Naive thymus-derived CD8-positive, alpha-beta T cell (primary cell): ENCODE results near the gene CCDC69. TPM values are rescaled to one million over a fixed set of nuclear protein-coding genes. Genes with fewer than 3 reads are reported as not detected.

Experiments used
- ATAC-seq, 2 donors: fragments of 150-1000 bp; cut with Tn5 transposase in 1 of 2; sonication (Bioruptor Pico), chemical (Tn5 transposase) in 1 of 2; 1 replicate in 1 of 2; 2 replicates in 1 of 2; pipeline ENCODE4 v1.10.0; 2021; ENCODE audit warnings: mild to moderate bottlenecking in 2 of 2, moderate library complexity in 2 of 2
- POLR2A ChIA-PET: fragments of 350-600 bp; sonication (Branson Sonifier 250); formaldehyde crosslinking; loops from one replicate; lab custom pipeline; 2021; ENCODE audit warnings: antibody characterized with exemption; lab: Charles Lee
- DNase-seq, 10 donors: peaks; one replicate each; pipeline versions ENCODE4 v3.0.0 to v3.0.0-alpha.2; 2020 to 2022
- H3K27ac Mint-ChIP-seq, 10 donors: one replicate each; pipeline ENCODE4 v1.8.0; 2020 to 2022; ENCODE audit warnings: mild to moderate bottlenecking in 10 of 10, mixed read lengths in 10 of 10, moderate library complexity in 4 of 10, inconsistent platforms in 1 of 10
- H3K27me3 Mint-ChIP-seq, 5 donors: one replicate each; pipeline ENCODE4 v1.8.0; 2021 to 2022; ENCODE audit warnings: mixed read lengths in 5 of 5
- H3K36me3 Mint-ChIP-seq, 3 donors: one replicate each; pipeline ENCODE4 v1.8.0; 2020 to 2022; ENCODE audit warnings: mixed read lengths in 3 of 3, mild to moderate bottlenecking in 2 of 3, inconsistent platforms in 1 of 3
- H3K4me1 Mint-ChIP-seq, 4 donors: one replicate each; pipeline ENCODE4 v1.8.0; 2021 to 2022; ENCODE audit warnings: mixed read lengths in 4 of 4
- H3K4me3 Mint-ChIP-seq, 10 donors: one replicate each; pipeline ENCODE4 v1.8.0; 2020 to 2022; ENCODE audit warnings: mild to moderate bottlenecking in 10 of 10, mixed read lengths in 10 of 10, moderate library complexity in 6 of 10, inconsistent platforms in 1 of 10
- H3K9me3 Mint-ChIP-seq, 9 donors: one replicate each; pipeline ENCODE4 v1.8.0; 2020 to 2022; ENCODE audit warnings: mixed read lengths in 9 of 9, mild to moderate bottlenecking in 3 of 9, inconsistent platforms in 1 of 9, moderate library complexity in 1 of 9
- polyA plus RNA-seq, 3 donors: library from polyadenylated mRNA; unstranded; fragments of 300-500 nt; fragmentation: Illumina TruSeq; gene quantifications; one replicate each; pipeline ENCODE4 v1.2.3, GENCODE V29; 2021
- total RNA-seq, 8 experiments: library from RNA in 2 of 8; stranded (reverse) in 2 of 8; gene quantifications; one replicate each; pipeline ENCODE4 v1.2.3 and lab custom pipeline; 2021 to 2026

Gene CCDC69
- total and polyA plus RNA-seq, 5 experiments from 2014 or later: 79.8 to 151 (median 130) TPM

DNA sequence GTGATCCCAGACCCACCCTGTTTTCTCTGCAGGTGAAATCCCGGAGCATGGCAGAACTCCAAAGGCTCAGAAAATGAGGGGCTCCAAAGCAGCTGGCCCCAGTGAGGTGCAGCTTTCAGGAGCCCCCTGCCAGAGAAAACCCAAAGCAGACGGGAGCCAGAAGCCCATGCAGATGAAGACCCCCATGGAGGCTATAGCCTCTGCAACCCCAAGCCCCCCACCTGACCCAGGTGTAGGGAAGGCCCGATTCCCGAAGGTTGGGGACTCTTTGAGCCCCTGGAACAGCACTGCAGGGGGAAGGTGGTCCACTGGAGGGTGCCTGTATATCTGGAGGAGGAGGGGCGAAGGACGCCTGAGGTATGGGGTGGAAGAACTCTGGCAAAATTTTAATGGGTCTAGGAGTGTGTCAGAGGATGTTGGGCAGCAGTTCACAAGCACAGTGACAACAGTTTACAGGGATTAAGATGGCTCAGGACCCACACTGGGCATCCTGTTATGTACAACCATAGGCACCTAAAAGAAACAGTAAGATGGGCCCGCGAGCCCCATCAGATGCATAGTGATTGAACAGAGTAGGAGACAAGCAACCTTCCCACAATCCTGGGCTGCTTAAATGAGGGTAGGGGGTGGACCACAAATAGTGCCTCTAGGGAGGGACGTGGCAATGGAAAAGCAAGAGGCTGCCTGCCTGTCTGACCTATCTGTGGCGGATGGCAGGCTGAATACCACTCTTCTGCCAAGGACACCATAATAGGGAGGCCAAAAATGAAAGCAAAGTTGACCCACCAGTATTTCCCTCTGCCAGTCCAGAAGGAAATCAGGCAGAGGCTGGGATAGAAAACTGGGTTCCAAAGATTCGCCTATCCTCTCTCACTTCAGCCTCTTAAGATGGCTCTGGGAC, 49.9 kb downstream of the CCDC69 start:
- no peaks in the 10 kb centered on the region for H3K27me3 Mint-ChIP-seq
- H3K36me3 Mint-ChIP-seq: peaks cover 0 to 9% (median 5%) of the 10 kb centered on the region in 3 donors
- POLR2A ChIA-PET: interaction anchor here (0.5 to 1.0 kb wide), 3 partner anchors 25 to 79 kb away, joined by 3 to 9 read pairs (median 7); partner anchors contain the start of gene GM2A
- DNase-seq (no peak), ATAC-seq (peak in 1 of 2 donors; percentile 12)
- no peaks in the 10 kb centered on the region for H3K9me3 Mint-ChIP-seq
- peak overlapping the region in 1 of 10 donors; percentile 5 for H3K4me3 Mint-ChIP-seq
- H3K27ac Mint-ChIP-seq: peak overlapping the region in 8 of 10 donors; percentile 70 to 90 (median 77)
- peaks cover 24 to 54% (median 36%) of the 10 kb centered on the region in 4 donors for H3K4me1 Mint-ChIP-seq

DNA sequence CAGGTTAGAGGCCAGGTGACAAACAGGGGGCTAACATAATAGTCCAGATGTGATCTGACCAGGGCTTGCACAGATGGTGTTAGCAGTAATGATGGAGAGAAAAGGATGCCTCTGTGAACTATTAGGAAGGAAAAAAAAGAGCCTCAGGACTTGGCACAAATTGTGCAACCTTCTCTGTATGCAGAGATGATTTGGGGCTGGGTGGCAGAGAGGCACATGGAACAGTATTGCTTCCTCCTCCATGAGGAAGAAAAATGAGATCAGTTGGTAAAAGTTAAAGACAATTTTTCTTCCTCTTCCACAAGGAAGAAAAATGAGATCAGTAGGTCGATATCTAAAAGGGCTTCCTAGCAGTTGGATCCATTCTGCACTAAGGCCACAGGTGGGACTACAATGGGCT, 52.4 kb downstream of the CCDC69 start:
- Mint-ChIP-seq H3K27ac (peak overlapping the region; percentile 63 to 93 (median 76)), H3K4me1 (peaks cover 17 to 44% (median 25%) of the 10 kb centered on the region in 4 donors), H3K36me3 (peaks cover 0 to 3% (median 0%) of the 10 kb centered on the region in 3 donors), H3K4me3 (no peak overlapping the region), H3K9me3 (no peaks in the 10 kb centered on the region), H3K27me3 (no peaks in the 10 kb centered on the region)
- no peak for DNase-seq
- peak in 1 of 2 donors; percentile 17 for ATAC-seq
- POLR2A ChIA-PET: interaction anchor here (0.7 to 2.0 kb wide), 7 partner anchors 15 to 1620 kb away, joined by 3 to 17 read pairs (median 4); partner anchors contain the start of gene CCDC69

DNA sequence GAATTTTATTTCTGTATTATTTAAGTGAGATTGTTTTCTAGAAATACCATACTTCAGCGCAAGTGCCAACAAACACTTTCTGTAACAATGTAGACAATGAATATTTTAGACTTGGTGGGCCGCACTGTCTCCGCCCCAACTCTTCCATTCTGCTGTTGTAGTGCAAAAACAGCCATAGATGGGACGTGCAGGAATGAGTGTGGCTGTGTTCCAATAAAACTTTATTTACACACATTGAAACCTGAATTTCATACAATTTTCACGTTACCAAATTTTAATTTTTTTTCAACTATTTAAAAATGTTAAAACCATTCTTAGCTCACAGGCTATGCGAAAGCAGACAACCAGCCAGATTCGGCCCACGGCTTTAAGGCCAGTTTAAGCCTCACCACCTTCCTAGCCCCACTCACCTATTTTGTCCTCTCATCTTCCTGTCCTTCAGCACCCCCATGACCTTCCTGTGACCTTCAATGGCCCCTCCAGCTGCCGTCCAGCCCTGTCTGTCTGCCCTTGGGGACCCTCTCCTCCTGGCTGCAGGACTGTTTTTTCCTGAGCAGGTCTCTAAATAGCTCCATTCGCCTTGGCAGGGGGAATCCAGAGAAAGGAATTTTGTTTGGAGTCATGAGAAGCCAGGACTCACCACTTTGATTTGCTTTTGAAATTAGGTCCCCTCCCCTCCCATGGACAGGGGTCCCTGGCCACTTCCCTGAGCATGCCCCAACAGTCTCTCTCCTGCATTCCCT, 55.1 kb downstream of the CCDC69 start:
- no peak for ATAC-seq
- no peaks in the 10 kb centered on the region for H3K36me3 Mint-ChIP-seq
- no peaks in the 10 kb centered on the region for H3K27me3 Mint-ChIP-seq
- H3K4me3 Mint-ChIP-seq: no peak overlapping the region
- POLR2A ChIA-PET: interaction anchor here (0.6 to 2.0 kb wide), 7 partner anchors 37 to 74 kb away, joined by 3 to 4 read pairs (median 4); partner anchors contain the start of gene CCDC69
- DNase-seq: no peak
- no peaks in the 10 kb centered on the region for H3K9me3 Mint-ChIP-seq
- peak overlapping the region in 8 of 10 donors; percentile 31 to 94 (median 69) for H3K27ac Mint-ChIP-seq
- peaks cover 17 to 42% (median 37%) of the 10 kb centered on the region in 4 donors for H3K4me1 Mint-ChIP-seq

DNA sequence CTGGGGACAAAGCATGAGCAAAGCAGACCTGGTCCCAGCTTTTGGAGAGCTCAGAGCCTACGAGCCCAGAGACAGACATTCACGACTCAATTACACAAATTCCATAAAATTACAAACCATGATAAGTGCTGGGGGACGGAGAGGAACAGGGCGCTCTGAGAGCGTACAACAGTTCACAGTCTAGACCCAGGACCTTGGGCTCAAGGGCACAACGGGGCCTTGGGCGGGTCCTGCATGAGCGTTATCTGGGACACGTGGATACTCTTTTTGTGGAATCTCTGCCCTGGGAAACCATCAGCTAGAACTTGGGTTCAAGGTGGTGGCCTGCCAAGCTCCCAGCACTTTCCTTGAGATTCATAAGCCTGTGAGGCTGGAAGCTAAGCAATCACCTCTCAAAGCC, 56.9 kb downstream of the CCDC69 start:
- Mint-ChIP-seq H3K4me3 (no peak overlapping the region), H3K27ac (peak overlapping the region in 8 of 10 donors; percentile 7 to 66 (median 28)), H3K4me1 (peaks cover 17 to 48% (median 40%) of the 10 kb centered on the region in 4 donors), H3K27me3 (no peaks in the 10 kb centered on the region), H3K36me3 (no peaks in the 10 kb centered on the region), H3K9me3 (no peaks in the 10 kb centered on the region)
- ATAC-seq (no peak), DNase-seq (no peak)
- POLR2A ChIA-PET: interaction anchor here (0.9 to 5.3 kb wide), 9 partner anchors 12 to 57 kb away, joined by 3 to 60 read pairs (median 4); partner anchors contain the start of gene CCDC69

DNA sequence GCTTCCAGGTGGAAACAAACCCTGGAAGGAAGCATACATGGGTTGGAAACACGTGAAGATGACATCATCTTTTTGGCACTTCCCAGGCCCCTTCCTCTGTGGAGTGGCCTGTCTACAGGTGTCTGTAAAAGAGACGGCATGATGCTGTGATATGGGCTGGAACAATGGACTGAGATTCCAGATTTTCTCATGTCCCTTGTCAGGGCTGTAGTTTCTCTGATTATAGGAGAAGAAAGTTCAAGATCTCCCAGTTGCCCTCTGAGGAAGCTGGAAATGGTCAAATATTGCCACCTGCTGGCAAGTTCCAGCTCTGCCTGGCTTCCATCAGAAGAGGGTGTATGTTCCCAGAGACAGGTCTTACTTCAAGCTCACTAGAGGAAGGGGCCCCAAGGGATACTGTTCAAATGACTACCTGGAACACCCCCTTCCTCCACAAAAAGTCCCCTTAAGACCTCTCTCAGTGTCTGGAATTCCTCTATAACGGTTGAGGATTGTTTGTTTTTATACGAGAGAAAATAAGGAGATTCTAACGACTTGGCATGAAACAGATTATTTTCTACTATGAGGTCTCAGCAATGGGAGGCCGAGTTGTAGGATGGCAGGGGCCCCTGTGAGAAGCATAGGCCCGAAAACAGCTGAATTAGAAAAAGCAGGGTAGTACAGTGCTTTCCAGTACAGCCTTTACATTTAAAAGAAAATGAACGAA, 59.1 kb downstream of the CCDC69 start:
- POLR2A ChIA-PET: interaction anchor here (0.6 to 5.3 kb wide), 20 partner anchors 9 to 108 kb away, joined by 3 to 60 read pairs (median 4); partner anchors contain the start of genes CCDC69 and GM2A
- no peaks in the 10 kb centered on the region for H3K27me3 Mint-ChIP-seq
- ATAC-seq: peak; percentile 94 to 99
- H3K4me3 Mint-ChIP-seq: peak overlapping the region in 2 of 10 donors; percentile 3 to 14
- no peaks in the 10 kb centered on the region for H3K9me3 Mint-ChIP-seq
- peak; percentile 56 to 90 (median 82) for DNase-seq
- H3K27ac Mint-ChIP-seq: peak overlapping the region; percentile 11 to 85 (median 66)
- H3K4me1 Mint-ChIP-seq: peaks cover 14 to 37% (median 33%) of the 10 kb centered on the region in 4 donors
- no peaks in the 10 kb centered on the region for H3K36me3 Mint-ChIP-seq

DNA sequence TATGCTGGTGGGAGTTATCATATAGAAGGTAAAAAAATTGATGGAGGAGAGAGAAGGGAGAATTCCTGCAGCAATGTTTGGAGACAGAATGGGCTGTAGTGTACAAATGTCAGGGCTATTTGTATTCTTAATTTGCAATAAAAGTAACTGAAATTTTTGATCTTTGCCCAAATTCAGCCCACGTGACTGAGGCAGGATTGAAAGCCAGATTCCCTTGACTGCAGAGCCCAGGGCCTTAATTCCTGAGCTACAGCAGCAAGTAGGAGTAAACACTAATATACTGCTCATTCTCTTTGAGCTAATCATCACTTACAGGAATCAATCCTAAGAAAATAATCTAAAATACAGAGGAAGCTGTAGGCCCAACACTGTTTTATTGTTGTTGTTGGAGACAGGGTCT, 61.1 kb downstream of the CCDC69 start:
- Mint-ChIP-seq H3K4me1 (peaks cover 18 to 47% (median 40%) of the 10 kb centered on the region in 4 donors), H3K4me3 (no peak overlapping the region), H3K27ac (peak overlapping the region in 1 of 10 donors; percentile 37), H3K27me3 (no peaks in the 10 kb centered on the region), H3K36me3 (no peaks in the 10 kb centered on the region), H3K9me3 (no peaks in the 10 kb centered on the region)
- DNase-seq: no peak
- POLR2A ChIA-PET: interaction anchor here (0.9 to 5.3 kb wide), 4 partner anchors 12 to 37 kb away, joined by 3 to 60 read pairs (median 4); no protein-coding TSS in a partner anchor
- ATAC-seq: no peak

DNA sequence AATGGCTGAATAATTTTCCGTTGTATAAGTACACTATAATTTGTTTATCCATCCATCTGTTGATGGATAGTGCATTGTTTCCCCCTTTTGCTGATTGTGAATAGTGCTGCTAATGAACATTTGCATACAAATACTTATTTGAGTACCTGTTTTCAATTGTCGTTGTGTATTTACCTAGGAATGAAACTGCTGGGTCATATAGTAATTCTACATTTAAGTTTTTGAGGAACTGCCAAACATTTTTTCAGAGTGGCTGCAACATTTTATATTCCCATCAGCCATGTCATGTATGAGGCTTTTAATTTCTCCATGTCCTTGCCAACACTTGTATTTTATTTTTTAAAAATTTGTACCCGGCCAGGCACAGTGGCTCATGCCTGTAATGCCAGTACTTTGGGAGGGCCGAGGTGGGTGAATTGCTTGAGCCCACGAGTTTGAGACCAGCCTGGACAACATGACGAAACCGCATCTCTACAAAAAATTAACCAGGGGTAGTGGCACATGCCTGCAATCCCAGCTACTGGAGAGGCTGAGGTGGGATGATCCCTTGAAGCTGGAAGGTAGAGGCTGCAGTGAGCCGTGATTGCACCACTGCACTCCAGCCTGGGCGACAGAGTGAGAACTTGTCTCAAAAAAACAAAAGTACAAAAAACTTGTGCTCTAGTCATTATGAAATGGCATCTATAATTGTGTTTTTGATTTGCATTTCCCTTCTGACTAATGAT, 64.1 kb downstream of the CCDC69 start:
- Mint-ChIP-seq H3K4me3 (peak overlapping the region in 6 of 10 donors; percentile 7 to 95 (median 40)), H3K27me3 (no peaks in the 10 kb centered on the region), H3K4me1 (peaks cover 28 to 58% (median 47%) of the 10 kb centered on the region in 4 donors), H3K27ac (peak overlapping the region in 5 of 10 donors; percentile 25 to 98 (median 76)), H3K9me3 (no peaks in the 10 kb centered on the region), H3K36me3 (no peaks in the 10 kb centered on the region)
- DNase-seq (no peak), ATAC-seq (no peak)
- POLR2A ChIA-PET: interaction anchor here (1.1 kb wide), 1 partner anchor 19 kb away, joined by 3 read pairs; no protein-coding TSS in a partner anchor

DNA sequence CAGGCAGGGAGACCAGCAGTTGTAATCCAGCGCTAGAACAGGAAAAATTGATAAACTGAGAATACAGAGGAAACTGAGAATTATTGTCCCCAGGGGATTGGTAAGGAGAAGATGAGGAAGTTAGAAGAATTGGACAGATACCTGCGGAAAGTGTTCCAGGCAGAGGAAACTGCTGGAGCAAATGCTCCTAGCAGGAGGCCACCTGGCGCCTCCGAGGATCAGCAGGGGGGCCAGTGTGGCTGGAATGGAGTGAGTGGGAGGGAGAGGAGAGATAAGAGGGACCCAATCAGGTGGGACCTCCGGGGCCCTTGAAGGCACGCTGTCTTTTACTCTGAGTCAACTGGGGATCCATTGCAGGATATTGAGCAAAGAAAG, 65.6 kb downstream of the CCDC69 start:
- POLR2A ChIA-PET: interaction anchor here (0.6 to 12.2 kb wide), 12 partner anchors 10 to 94 kb away, joined by 3 to 185 read pairs (median 8); no protein-coding TSS in a partner anchor
- Mint-ChIP-seq H3K4me1 (peaks cover 35 to 63% (median 54%) of the 10 kb centered on the region in 4 donors), H3K9me3 (no peaks in the 10 kb centered on the region)

DNA sequence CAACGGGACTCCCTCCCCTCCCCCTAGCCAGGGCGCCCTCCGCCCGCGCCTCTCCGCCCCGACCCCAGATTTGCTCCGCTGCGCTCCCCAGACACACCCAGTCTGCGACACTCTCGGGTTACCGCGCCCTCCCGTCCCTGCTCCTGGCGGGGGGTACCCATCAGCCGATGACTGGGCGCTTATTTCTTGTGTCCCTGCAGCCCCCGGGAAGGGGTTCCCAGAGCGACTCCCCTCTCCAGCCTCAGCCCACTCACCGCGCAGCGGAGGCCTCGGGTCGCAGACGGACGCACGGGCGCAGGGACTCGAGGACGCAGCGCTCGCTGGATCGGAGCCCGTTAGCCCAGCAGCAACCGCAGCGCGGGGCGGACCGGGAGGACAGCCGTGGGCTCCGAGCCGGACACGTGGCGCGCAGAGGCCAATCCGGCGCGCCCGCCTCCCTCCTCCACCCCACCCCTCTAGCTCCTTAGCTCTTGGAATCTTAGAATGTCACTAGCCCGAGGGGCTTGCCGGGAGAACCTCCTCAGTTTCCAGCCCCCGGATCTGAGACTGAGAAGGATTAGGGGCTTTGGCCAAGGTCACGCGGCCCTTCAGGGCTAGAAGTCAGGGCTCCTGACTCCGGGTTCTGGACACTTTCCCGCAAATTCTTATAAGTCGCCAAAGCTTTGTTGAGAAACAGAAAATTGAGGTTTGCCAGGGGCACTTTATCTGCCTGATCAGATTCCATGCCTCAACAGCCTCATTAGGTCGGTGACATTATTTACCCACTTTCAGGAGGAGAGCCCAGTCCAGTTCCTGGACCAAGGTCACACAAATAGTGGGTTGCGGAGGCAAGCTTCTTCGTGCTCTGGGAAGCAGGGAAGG, 66.2 kb downstream of the CCDC69 start, which contains the start of gene ANXA6:
TSS of gene ANXA6 (minus strand) at position 354 of the 861 bp plus-strand sequence. CDS start 9,878 bp downstream, outside the sequence.
- Mint-ChIP-seq H3K9me3 (no peaks in the 10 kb centered on the region), H3K4me1 (peaks cover 38 to 69% (median 60%) of the 10 kb centered on the region in 4 donors), H3K36me3 (peaks cover 0 to 14% (median 7%) of the 10 kb centered on the region in 3 donors), H3K27ac (peak within 1 kb of the TSS; percentile 94 to 99 (median 96)), H3K27me3 (no peaks in the 10 kb centered on the region), H3K4me3 (peak within 1 kb of the TSS; percentile 93 to 99 (median 95))
- POLR2A ChIA-PET: interaction anchor here (0.6 to 12.2 kb wide), 16 partner anchors 10 to 95 kb away, joined by 3 to 185 read pairs (median 4); no protein-coding TSS in a partner anchor
- peak; percentile 24 to 76 (median 60) for DNase-seq
- ATAC-seq: peak; percentile 75 to 76

More for the DNA sequence above, 65.6 kb downstream of the CCDC69 start:
- Mint-ChIP-seq H3K36me3 (peaks cover 0 to 9% (median 6%) of the 10 kb centered on the region in 3 donors), H3K4me3 (peak overlapping the region; percentile 93 to 99 (median 95)), H3K27ac (peak overlapping the region; percentile 87 to 98 (median 96)), H3K27me3 (no peaks in the 10 kb centered on the region)
- ATAC-seq (no peak), DNase-seq (no peak)
